GDM1 (cell line): ENCODE measurements around the gene ATF6.
A peak's percentile ranks its signal among the peaks of the same experiment; 100 is the strongest.

ENCODE experiments used
- DNase-seq: peaks from one replicate; lab custom pipeline; 2025; lab: John Stamatoyannopoulos, UW

The ATF6 gene

GRCh38 chr1:161890574-161890973, 124.5 kb downstream of the ATF6 start:
- DNase-seq = no peak

- no peak for DNase-seq
These were observed 133.0 kb downstream of the ATF6 start for GRCh38 chr1:161899091-161899490.

- no peak for DNase-seq
These were observed 134.0 kb downstream of the ATF6 start for GRCh38 chr1:161900160-161900559.

GRCh38 chr1:161902182-161902581, 136.1 kb downstream of the ATF6 start:
- no peak for DNase-seq

- no peak for DNase-seq
These were observed 139.3 kb downstream of the ATF6 start for GRCh38 chr1:161905269-161905884.

GRCh38 chr1:161907265-161907664, 141.1 kb downstream of the ATF6 start:
- no peak for DNase-seq

GRCh38 chr1:161908264-161908663, 142.1 kb downstream of the ATF6 start:
- DNase-seq = no peak

GRCh38 chr1:161910604-161911003, 144.5 kb downstream of the ATF6 start:
- no peak for DNase-seq

GRCh38 chr1:161913482-161914140, 147.5 kb downstream of the ATF6 start:
- DNase-seq = no peak

GRCh38 chr1:161914595-161914994, 148.5 kb downstream of the ATF6 start:
- no peak for DNase-seq

GRCh38 chr1:161915051-161915503, 149.0 kb downstream of the ATF6 start:
- no peak for DNase-seq

- DNase-seq = no peak
These were observed 149.9 kb downstream of the ATF6 start for GRCh38 chr1:161915978-161916377.

GRCh38 chr1:161919229-161919628, 153.1 kb downstream of the ATF6 start:
- no peak for DNase-seq

GRCh38 chr1:161921491-161921890, 155.4 kb downstream of the ATF6 start:
- DNase-seq = no peak

- DNase-seq = no peak
These were observed 155.9 kb downstream of the ATF6 start for GRCh38 chr1:161921990-161922389.

GRCh38 chr1:161928056-161928455, 161.9 kb downstream of the ATF6 start:
- no peak for DNase-seq

- DNase-seq = no peak
These were observed 163.0 kb downstream of the ATF6 start for GRCh38 chr1:161929137-161929536.

- DNase-seq = no peak
These were observed 163.9 kb downstream of the ATF6 start for GRCh38 chr1:161930064-161930463.

GRCh38 chr1:161932668-161933067, 166.5 kb downstream of the ATF6 start:
- no peak for DNase-seq

- DNase-seq = peak; percentile 32
These were observed 167.8 kb downstream of the ATF6 start for GRCh38 chr1:161933592-161934588.

- no peak for DNase-seq
These were observed 169.1 kb downstream of the ATF6 start for GRCh38 chr1:161935264-161935663.

- DNase-seq = no peak
These were observed 170.7 kb downstream of the ATF6 start for GRCh38 chr1:161936786-161937185.
